Stimulated activated CD4-positive, alpha-beta T cell treated with anti-CD3 and anti-CD28 coated beads, Interleukin-2, amount 100 ng/mL, for 4 hours (primary cell): ENCODE results near the gene SLC6A20.
"Not testable (repeated sequence)": the region's sequence is repeated elsewhere in the genome, so short reads cannot be mapped to it uniquely, and the experiment has no call there.

Source experiments
- DNase-seq: peaks from one replicate; pipeline ENCODE4 v3.0.0-alpha.2; 2020; ENCODE audit warnings: low read depth

The SLC6A20 gene

DNA sequence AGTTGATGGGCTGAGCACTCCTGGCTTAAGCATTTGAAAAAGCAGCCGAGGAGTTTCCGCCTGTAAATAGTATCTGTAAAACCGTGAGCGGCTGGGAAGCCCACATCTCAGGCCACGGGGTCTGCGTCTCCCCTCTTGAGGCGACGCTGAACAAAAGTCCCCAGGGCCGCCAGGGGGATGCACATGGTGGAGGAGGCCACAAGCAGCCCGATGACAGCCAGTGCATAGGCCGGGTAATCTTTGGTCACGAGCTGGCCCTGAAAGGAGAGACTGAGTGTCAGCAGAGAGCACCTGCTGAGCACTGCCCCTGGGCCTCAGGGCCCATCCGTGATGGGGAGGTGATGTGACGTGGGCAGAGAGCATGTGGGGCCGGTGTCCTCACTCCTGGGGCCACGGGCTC, 37.5 kb downstream of the SLC6A20 start:
- no peak for DNase-seq

DNA sequence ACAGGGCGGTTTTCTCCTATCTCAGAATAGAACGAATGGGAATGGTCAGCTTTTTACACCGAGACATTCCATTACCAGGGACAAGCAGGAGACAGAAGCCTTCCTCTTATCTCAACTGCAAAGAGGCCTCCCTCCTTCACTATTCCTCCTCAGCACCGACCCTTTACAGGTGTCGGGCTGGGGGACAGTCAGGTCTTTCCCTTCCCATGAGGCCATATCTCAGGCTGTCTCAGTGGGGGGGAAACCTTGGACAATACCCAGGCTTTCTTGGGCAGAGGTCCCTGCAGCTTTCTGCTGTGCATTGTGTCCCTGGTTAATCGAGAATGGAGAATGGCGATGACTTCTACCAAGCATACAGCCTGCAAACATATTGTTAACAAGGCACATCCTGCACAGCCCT, 39.2 kb downstream of the SLC6A20 start:
- DNase-seq = not testable (repeated sequence)

DNA sequence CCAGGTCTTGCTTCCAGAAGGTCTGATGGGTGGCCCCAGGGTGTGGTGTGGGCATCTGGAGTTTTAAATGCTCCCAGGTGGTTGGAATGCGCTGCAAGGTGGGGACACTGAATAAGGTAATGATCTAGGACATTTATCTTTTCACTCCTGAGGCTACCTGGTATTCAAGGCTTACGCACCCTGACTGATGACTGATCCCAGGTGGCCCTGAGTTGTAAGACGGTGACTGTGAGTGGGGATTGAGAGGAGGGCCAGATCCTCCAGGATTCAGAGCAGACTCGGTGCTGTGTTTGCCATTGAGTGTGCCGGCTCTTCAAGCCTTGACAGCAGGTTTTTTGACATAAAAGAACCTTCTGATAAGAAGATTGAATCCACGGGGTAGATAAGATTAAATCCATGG, 40.3 kb downstream of the SLC6A20 start:
- no peak for DNase-seq

DNA sequence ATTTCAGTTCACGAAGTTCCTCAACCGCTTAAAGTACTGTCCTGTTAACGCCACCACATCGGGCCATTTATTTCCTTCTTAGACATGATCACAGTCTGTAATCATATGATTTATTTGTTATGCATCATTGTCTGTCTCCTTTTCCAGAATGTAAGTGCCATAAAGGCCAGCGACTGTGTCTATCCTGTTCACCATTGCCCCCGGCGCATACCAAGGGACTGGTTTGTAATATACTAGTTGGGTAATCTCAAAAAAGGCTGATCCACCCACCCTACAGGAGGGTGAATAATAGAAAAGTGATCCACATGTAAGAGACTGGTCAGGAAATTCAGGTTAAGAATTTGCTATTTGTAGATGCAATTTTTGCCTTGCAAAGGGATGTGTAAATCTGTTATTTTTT, 41.9 kb downstream of the SLC6A20 start:
- no peak for DNase-seq

DNA sequence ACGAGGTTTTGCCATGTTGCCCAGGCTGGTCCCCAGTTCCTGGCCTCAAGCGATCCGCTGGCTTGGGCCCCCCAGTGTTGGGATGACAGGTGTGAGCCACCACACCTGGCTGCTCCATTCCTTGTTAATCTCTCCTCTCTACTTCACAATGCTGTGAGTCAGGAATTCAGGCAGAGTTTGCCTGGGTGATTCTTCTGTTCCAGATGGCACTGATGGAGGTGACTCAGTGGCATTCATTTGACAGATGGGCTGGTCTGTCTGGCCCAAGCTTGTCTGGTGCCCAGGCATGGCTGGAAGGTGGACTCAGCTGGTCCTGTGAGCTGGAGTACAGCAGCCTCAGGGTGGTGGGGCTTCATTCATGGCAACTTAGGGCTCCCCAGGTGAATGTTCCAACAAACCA, 43.2 kb downstream of the SLC6A20 start:
- no peak for DNase-seq

DNA sequence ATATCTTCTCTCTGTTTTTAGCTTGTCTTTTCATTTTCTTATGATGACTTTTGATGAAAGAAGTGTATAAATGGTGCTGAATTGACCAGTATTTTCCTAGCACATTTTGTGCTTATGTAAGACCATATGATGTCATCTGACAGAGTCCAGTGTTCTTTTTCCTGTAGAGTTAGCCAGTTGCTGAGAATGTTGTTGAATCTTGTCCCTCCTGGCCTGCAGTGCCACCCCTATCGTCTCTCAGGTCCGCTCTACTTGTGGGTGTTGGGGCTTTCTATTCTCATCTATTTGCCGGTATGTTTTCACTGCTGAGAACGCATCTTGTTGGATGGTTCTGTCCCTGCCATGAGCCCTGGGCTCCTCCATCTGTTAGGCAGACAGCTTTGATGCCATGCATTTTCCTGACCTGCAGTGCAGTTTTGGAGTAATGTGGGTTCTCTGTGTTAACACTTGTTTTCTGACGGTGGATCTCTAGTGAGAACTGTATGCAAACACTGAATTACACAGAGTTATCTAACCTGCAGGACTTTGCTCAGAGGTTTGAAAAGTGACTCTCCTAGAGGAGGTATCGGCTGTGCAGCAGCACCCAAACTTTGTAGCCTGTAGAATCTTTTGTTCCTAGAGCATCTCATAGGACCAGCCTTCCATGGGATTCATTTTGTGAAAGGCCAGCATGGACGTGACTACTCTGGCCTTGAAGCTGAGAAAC, 44.6 kb downstream of the SLC6A20 start:
- no peak for DNase-seq

DNA sequence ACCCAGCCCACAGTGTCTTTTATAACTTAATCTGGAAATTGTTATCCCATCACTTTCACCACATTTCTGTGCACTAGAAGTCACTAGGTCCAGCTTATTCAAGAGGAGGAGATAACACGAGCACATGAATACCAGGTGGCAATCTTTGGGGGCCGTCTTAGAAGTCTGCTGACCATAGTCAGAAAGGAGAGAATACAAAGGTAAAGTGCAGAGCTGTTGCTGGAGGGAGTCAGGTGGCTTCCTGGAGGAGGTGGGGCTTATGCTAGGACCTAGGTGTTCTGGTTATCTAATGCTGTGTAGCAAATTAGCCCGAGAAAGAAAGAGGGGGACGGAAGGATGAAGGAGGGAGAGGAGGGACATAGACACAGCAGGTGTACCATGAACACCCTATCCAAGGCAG, 46.5 kb downstream of the SLC6A20 start:
- DNase-seq = no peak

DNA sequence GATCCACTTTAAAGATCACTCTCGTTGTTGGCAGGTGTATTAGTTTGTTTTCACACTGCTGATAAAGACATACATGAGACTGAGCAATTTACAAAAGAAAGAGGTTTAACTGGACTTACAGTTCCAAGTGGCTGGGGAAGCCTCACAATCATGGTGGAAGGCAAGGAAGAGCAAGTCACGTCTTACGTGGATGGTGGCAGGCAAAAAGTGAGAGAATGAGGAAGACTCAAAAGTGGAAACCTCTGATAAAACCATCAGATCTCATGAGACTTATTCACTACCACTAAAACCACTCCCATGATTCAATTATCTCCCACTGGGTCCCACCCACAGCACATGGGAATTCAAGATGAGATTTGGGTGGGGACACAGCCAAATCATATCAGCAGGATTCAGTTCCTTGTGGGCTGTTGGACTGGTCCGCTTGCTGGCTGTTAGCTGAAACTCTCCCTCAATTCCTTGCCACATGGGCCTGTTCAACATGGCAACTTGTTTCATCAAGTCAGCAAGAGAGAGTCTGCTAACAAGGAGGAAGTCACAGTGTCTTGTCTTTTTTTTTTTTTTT, 47.2 kb downstream of the SLC6A20 start:
- DNase-seq = not testable (repeated sequence)

DNA sequence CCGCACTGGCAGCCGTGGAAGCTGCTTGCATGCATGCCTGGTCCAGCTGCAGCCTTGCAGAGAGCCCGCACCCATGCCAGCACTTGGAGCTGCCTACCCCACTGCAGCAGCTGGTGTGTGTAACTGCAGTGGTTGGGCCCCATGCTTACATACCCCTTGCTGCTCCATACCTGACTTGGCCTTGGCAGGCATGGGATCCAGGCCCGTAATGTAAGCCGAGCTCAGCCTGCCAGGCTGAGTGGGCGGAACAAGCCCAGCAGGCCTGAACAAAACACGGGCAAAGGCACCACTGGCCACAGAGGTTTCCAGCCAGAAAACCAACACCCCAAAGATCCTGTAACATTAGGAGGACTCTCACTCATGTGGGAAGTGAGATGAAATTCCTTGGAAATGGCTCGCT, 48.3 kb downstream of the SLC6A20 start:
- DNase-seq = no peak

DNA sequence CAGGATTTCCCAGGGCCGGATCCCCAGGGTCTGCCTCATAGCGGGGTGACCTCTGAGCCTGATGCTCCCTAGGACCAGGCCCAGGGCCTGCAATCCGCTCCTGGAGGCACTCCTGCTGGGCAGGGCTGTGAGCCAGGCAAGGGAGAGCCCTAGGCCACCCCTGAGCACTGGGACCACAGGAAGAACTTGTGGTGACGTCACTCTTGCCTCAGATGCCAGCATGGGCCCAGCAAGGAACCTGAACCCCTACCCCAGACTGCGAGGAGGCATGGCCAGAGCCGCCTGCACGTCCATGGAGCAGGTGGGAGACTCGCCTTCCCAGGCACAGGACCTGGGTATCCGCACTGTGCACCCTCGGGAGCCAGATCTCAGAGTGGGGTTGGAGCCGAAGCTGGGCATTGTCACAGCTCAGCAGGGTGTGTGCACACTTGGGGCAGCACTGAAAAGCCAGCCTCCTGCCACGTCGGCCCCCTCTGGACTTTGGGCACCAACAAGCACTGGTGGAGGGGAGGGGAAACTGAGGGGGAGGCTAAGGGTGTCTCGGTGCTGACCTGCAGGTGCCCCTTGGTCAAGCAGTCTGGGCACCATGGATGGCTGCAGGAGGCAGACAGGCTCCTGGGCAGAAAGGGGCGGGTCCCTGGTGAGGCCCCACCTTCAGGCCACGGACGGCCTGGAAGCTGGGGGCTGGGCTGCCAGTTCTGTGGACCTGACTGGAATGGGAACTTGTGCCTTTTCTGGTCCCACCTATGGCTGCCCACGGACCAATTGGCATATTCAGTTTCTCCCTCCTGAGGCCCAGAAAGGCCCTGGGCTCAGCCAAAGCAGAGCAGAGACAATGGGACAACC, 49.3 kb downstream of the SLC6A20 start:
- no peak for DNase-seq

DNA sequence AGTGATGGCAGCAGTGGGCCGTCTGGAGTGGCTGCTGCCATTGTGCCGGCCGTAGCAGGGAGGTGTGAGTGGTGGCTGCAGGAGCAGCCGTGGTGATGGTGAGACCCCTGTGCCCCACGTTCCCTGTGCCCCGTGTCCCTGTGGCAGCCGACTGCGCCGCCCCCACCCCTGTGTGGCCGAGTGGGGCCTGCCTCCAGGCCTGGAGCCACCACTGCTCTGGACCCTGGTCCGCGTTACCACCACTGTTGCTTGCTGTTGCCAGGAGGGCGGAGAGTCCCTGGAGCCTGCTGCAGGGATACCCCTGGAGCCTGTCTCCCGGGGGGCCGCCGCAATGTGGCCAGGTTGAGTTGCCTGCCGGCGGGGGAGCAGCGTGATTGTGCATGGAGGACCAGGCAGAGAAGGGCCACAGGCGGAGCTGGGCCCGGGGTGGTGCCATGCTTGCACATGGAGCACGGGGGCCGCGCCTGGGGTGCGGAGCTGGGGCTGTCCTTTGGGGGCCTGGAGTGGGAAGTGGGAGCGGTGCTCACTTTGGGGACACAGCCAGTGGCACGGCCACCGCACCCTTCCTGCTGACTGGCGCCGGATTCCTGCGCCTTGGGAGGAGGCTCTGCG, 50.1 kb downstream of the SLC6A20 start:
- DNase-seq = no peak

DNA sequence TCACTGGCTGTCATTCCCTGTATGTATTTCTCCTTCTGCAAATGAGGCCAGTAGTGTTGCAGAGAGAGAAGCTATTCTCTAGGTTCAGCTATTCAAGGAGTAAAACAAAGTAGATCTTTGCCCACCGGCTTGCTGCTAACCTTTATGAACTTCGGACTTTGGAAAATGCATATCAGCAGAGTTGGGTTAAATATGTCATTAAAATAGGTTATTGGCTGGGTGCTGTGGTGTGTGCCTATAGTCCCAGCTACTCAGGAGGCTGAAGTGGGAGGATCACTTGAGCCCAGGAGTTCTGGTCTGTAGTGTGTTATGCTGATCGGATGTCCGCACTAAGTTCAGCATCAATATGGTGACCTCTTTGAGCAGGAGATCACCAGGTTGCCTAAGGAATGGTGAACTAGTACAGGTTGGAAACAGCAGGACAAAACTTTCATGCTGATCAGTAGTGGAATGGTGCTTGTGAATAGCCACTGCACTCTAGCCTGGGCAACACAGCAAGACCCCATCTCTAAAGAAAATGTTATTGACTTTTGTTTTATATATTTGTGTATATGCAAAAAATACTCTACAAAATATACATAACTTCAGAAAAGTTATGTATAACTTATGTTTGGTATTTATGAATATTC, 53.8 kb downstream of the SLC6A20 start:
- DNase-seq = no peak

DNA sequence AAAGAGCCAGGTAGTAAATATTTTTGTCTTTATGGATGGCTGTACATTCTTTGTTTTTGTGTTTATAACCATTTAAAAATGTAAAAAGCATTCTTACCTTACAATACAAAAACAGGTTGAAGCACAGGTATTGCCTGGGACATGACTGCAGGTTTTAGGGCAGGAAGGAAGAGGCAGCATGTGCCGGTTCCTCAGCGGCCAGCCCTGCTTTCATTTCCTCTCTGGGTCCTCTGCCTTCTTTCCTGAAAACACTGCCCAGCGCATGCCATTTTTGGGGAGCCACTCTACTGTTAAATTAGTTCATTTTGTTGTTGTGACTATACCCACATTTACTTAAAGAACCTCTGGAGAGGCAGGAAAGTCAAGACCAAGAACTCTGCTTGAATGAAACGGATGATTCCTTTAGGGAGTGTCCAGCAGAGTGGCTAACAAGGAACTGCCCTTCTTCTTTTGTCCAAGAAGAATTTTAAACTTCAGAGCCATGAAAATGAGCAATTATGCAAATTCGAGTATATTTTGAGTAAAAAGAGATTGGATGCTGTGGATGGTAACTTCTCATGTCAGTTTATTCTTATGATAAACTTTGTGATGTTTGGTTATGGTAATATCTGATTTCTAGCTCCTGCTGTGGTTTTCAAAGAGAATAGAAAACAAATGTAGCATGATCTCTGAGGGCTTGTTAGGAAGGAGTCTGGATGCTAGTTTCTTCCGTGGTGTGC, 54.4 kb downstream of the SLC6A20 start:
- DNase-seq = no peak

DNA sequence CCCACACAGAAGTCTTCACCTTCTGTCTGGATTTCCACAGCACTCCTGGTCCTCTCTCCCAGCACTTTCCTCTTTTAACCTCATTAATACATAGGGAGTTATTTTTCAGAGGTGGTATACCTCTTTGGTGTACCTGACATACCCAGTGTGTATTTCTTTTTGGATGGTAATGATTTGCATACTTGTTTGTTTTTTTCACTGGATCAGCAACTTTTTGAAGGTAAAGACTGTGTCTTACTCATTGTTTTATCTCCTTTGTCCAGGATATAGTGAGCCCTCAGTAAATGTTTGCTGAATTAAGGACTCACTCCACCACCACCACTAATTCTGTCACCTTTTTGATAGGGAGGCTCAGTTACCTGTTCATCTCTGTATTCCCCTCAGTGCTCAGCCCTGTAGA, 55.1 kb downstream of the SLC6A20 start:
- no peak for DNase-seq

DNA sequence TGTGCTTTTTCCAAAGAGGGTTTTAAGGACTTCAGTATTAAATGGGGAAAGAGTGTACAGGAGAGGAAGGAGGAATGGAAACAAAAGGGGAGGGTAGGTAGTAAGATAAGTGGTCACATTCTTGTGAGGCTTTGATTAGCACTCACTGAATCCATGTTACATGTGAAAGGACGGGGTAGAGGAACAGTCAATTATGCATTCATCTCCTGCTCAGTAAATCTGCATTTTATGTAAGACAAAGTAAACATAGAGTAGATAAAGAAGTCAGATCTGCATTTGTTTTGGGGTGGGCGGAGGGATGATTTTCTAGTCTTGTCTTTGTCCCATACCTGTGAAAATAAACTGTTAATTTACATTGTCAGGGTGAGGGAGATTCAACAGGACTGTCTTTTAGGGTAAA, 56.3 kb downstream of the SLC6A20 start:
- no peak for DNase-seq

DNA sequence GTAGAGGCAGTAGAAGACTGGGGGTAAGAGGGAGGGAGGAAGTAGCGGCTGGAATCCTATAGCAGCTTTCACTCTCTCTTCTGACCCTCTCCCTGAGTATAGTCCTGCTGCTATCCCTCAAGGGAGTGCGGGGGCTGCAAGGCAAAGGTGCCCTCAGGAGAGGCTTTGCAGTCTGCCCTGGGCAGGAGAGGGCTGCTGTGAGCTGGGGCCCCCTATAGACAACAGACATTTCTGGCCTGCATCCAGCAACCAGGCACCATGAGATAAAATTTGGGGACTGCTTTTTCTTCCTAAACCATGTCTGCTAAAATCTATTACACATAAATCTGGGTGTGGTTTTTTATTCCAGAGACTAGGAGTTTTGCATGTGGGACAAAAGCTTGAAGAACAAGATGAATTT, 59.1 kb downstream of the SLC6A20 start:
- no peak for DNase-seq

DNA sequence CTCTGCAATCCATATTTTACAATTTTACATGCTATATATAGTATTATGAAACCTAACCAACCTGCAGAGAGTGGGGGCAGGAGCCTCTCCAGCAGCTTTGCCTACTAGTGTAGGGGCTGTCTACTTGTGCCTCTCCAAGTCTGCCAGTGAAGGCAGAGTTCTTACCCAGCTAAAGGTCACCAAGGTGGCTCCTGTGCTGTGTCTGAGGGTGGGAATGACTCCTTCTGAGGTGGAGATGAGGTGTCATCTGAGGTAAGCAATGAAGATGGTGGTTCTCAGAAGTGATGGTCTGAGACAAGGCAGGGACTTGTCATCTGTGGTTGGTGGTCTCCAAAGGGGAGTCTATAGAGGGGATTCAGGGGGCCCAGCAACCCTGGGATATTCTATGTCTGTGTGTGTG, 59.6 kb downstream of the SLC6A20 start:
- no peak for DNase-seq

DNA sequence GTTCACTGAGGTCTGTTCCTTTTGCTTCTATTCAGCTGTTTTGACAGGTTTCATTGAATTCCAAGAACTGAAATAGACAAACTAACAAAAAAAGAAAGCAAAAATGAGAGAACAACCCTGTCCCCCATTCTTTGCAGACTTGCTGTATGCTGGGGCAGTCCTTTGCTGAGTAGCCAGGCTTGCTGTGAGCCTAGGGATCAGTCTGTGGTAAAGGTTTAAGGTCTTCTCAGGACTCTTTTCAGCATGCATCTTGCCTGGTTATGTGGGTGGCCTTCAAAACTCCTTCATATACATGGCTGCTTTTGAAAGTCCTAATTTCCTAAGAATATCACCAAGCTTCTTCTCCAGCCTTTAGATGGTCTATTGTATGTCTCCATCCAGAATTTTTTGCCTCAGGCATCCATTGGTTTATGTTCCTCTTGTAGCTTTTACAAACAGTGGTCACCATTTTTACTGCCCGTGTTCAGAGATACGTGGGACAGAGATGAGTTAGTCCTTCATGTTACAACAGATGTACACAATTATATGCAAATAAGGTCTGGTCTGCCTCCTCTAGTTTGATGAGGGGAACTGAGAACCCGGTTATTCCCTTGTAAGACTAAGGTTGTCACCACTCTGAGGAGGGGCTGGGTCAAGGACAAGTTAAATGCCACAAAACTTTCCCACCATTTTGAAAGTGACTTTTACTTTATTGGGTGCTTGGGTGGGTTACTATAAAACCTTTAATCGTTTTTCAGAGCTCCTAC, 65.8 kb downstream of the SLC6A20 start:
- no peak for DNase-seq

DNA sequence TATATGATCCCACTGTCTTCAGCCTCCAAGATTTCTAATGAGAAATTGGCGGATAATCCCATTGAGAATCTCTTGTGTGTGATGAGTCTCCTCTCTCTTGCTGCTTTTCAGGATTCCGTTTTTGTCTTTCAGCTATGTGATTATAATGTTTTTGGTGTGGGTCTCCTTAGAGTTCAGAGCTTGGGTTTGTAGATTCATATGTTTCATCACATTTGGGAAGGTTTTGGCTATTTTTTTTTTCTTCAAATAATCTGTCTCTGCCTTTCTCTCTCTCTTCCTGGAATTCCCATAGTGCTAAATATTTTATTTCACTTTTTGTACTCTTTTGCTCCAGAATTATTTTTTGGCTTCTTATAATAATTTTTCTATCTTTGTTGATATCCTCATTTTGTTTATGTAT, 66.7 kb downstream of the SLC6A20 start:
- no peak for DNase-seq

DNA sequence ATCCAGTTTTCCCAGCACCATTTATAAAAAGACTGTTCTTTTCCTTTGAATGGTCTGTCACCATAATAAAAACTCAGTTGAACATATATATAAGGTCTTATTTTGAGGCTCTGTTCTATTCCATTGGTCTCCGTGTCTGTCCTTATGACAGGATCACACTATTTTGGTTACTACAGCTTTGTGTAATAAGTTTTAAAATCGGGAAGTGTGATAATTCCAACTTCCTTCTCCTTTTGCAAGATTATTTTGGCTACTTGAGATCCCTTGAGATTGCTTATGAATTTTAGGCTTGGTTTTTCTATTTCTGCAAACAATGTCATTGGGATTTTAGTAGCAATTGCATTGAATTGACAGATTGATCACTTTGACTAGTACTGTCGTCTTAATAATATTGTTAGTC, 71.4 kb downstream of the SLC6A20 start:
- DNase-seq = no peak
